Subcutaneous adipose tissue (tissue), 4 donors: Measurements from ENCODE around the gene SORBS2. TPM values are rescaled to one million over a fixed set of nuclear protein-coding genes. Genes with fewer than 3 reads are reported as not detected.

Experiments used
- CTCF ChIP-seq: fragments of 450-650 bp; IDR thresholded peaks from one replicate; pipeline ENCODE4 v1.5.1; 2016; ENCODE audit warnings: low read depth, mild to moderate bottlenecking, control low read depth, antibody characterized with exemption, moderate library complexity
- total RNA-seq, 4 donors: library from RNA; depleted of rRNA; stranded (reverse); fragments of >200 nt; gene quantifications; one replicate each; pipeline ENCODE4 v1.1.0, GENCODE V29; 2016

Gene SORBS2
- total RNA-seq, 4 donors from 2014 or later = 6.8 to 59.0 (median 32.0) TPM

GRCh38 chr4:185809121-185809520 is 2.9 kb downstream of the SORBS2 start:
- TF ChIP-seq CTCF = no peak

DNA sequence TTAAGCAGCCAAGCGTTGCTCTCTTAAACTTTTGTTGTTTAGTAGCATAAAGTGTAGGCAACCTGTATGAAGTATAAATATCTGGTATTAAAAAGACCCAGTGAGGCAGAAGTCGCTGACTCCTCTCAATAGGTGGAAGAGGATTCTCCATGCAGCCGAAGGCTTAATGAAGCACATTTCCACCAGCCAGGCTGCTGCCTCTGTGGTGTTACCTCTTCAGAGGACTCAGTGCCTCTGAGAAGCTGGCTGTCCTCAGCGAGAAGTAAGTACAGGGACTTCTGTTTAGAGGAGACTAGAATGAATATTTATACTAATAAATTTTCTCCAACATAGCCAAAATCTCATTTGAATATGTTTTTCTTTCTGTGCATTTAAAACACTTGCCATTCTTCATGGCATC is 6.0 kb downstream of the SORBS2 start:
- TF ChIP-seq CTCF = no peak

- TF ChIP-seq CTCF = no peak
These were observed 6.7 kb downstream of the SORBS2 start for GRCh38 chr4:185805262-185805802.

GRCh38 chr4:185803022-185803421 is 9.0 kb downstream of the SORBS2 start:
- TF ChIP-seq CTCF = no peak

DNA sequence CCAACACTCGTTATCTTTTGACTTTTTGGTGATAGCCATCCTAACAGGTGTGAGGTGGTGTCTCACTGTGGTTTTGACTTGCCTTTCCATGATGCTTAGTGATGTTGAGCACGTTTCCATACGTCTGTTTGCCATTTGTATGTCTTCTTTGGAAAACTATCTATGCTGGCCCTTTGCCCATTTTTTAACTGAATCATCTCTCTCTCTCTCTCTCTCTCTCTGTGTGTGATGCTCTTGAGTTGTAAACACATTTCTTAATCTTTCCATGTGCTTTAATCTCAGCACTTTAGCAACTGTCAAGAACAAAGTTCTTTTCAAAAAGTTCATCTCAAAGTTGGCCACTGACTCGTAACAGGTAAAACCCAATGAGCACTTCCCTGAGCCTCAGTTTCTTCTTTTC is 10.5 kb downstream of the SORBS2 start:
- no peak for TF ChIP-seq CTCF

DNA sequence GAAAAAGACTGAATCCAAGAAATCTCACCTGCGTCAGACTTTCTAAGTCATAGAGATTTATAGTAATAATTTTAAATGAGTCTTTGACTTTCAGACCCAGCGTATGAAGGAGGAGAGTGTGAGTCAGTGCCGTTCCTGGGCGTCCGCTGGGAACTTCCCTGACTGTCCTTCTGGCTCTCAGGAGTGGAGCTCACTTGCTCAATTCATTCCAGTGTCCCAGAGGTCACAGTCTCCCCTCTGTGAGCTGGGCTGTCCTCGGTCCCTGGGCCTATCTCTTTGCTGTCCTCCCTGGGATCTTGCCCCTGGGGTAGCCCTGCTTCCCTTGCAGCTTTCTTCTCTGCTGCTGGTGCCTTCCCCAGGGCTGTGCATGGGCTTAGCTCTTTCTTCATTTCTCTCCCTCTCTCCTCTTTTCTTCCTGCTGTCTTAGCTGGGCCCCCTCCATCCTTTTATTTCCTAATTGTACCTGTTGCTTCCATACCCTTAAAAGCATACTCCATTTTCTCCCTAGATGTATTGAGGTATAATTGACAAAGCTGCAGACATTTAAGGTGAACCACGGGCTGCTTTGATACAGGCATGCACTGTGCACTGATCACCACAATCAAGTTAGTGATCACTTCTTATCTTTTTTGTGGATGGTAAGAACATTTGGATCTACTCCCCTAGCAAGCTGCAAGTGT is 11.6 kb downstream of the SORBS2 start:
- no peak for TF ChIP-seq CTCF

DNA sequence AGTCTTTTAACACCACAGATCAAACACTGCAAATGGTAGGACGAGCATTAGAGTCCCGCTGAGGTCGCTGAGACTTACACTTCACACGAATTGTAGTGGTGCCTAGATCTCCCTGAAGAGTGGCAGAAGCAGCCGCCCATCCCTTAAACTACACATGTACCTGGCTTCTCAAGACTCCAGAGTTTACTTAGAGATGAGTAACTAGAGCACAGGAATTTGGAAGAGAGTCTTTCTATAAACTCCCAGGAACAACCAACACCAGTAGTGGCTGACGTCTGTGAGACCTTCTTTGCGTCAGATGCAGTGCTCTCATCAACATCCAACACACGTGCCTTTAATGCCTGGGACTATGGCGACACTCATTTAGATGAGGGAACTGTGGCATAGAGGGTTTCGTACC is 12.6 kb downstream of the SORBS2 start:
- no peak for TF ChIP-seq CTCF
